RCC 7860 (cell line): ENCODE results near the gene NAT8L.
"Not testable (repeated sequence)": the region's sequence is repeated elsewhere in the genome, so short reads cannot be mapped to it uniquely, and the experiment has no call there.

Experiments
- DNase-seq: peaks from one replicate; pipeline ENCODE4 v3.0.0-alpha.2; 2015; ENCODE audit warnings: low spot score
- FAIRE-seq: peaks from 2 replicates; lab custom pipeline; 2012; peaks lifted over from hg19 to GRCh38; lab: Jason Lieb, UNC

NAT8L gene, protein sequence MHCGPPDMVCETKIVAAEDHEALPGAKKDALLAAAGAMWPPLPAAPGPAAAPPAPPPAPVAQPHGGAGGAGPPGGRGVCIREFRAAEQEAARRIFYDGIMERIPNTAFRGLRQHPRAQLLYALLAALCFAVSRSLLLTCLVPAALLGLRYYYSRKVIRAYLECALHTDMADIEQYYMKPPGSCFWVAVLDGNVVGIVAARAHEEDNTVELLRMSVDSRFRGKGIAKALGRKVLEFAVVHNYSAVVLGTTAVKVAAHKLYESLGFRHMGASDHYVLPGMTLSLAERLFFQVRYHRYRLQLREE

DNA sequence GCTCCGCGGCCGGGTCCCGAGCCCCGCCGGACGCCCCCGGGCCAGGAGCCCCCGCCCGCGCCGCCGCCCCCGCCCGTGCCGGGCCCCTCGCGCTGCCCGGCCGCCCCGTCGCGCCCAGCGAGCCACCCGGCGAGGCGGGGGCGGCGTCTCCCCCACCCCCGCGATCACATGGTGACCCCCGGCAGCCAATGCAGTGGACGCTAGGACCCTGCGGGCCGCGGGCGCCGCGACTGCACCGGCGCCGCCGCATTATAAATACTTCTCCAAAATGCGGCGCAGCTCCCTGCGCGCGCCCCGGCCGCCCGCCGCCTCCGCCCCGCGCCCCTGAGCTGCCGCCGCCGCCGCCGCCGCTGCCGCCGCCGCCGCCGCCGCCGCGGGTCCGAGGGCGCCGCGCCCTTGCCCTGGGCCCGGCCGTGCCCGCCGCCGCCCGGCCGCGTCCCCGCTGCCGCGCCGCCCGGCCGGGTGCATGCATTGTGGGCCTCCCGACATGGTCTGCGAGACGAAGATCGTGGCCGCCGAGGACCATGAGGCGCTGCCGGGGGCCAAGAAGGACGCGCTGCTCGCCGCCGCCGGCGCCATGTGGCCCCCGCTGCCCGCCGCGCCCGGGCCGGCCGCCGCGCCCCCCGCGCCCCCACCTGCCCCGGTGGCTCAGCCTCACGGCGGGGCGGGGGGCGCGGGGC, at the start of gene NAT8L:
Gene NAT8L (plus strand): TSS at position 282 of the 680 bp plus-strand sequence. CDS start 185 bp downstream, at position 467.
- FAIRE-seq = no peak
- no peak for DNase-seq

DNA sequence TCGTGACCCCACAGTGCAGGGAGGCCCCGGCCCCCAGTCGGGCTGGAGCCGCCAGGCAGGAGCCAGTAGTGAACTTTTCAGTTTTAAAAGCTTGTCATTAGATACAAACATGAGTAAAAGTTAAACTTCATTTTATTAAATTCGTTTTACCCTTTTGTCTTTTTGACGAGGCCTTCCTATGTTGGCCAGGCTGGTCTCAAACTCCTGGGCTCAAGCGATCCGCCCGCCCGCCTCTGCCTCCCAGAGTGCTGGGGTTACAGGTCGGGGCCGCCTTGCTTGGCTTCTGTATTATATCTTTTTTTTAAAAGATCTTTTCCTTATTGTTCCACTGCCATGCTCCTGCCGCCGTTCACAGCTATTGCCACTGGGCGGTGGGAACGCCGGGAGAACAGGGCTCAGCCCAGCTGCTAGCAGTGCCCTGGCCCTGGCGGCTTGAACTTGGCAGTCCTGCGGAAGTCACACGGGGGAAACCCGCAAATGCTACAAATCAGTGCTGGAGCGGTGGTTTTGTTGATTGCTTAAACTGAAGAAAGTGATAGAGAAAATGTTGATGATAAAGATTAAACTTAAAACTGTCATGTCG, 49.4 kb upstream of the NAT8L start:
- DNase-seq = peak; percentile 64
- no peak for FAIRE-seq

DNA sequence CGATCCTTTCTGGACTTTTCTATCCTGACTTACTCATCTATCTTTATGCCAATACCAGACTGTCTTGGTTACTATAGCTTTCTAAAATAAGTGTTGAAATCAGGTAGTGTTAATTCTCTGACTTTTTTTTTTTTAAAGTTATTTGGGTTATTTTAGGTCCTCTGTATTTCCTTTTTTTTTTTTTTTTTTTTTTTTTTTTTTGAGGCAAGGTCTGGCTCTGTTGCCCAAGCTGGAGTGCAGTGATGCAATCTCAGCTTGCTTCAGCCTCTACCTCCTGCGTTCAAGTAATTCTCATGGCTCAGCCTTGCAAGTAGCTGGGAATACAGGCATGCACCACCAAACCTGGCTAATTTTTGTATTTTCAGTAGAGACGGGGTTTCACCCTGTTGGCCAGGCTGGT, 47.5 kb upstream of the NAT8L start:
- DNase-seq = no peak
- FAIRE-seq = no peak

DNA sequence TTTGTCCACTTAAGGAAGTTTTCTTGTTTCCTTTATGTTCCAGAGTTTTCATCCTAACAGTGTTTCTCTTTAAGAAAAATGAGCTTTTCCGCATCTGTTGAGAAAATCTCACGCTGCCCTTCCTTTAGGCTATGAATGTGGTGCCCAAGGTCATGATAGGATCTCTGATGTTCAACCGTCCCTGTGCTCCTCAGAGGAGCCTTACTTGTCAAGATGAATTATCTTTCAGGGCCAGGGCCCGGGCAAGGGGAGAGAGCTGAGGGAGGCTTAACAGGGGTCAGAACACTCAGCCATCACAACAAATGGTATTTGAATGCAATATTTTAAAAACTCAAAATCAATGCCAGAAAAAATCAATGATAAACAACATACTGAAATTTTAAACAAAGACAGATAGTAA, 44.1 kb upstream of the NAT8L start:
- DNase-seq (no peak), FAIRE-seq (no peak)

DNA sequence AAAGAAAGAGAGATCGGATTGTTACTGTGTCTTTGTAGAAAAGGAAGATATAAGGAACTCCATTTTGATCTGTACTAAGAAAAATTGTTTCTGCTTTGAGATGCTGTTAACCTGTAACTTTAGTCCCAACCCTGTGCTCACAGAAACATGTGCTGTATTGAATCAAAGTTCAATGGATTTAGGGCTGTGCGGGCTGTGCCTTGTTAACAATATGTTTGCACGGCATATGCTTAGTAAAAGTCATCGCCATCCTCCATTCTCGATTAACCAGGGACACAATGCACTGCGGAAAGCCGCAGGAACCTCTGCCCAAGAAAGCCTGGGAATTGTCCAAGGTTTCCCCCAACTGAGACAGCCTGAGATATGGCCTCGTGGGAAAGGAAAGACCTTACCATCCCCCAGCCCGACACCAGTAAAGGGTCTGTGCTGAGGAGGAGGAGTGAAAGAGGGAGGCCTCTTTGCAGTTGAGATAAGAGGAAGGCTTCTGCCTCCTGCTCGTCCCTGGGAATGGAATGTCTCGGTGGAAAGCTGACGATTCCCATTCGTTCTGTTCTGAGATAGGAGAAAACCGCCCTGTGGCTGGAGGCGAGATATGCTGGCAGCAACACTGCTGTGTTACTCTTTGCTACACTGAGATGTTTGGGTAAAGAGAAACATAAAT, 37.6 kb upstream of the NAT8L start:
- FAIRE-seq, DNase-seq: not testable (repeated sequence)

DNA sequence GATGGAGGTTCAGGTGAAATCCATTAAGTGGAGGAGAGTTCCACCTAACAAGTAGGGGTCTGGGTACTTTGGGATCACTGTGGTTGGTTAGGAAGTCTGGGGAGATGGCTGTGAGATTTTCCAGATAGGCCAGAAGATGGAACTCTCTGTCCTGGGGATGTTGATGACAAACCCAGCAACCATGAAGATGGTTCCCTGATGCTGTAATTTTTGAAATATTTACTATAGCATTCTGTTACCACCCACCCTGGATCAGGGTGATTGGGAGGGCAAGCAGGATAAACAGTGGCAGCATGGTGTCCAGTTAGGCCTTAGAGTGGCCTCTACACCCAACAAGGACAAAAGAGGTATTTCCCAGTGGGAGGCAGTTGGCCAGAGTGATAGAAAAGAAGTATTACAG, 34.4 kb upstream of the NAT8L start:
- no peak for DNase-seq
- no peak for FAIRE-seq

DNA sequence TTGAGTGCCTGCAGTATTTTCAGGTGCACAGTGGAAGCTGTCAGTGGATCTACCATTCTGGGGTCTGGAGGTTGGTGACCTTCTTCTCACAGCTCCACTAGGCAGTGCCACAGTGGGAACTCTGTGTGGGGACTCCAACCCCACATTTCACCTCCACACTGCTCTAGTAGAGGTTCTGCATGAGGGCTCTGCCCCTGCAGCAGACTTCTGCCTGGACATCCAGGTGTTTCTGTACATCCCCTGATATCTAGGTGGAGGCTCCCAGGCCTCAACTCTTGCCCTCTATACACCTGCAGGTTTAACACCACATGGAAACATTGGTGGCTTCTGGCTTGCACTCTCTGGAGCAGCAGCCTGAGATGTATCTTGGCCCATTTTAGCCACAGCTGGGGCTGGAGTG, 33.3 kb upstream of the NAT8L start:
- DNase-seq (no peak), FAIRE-seq (no peak)

DNA sequence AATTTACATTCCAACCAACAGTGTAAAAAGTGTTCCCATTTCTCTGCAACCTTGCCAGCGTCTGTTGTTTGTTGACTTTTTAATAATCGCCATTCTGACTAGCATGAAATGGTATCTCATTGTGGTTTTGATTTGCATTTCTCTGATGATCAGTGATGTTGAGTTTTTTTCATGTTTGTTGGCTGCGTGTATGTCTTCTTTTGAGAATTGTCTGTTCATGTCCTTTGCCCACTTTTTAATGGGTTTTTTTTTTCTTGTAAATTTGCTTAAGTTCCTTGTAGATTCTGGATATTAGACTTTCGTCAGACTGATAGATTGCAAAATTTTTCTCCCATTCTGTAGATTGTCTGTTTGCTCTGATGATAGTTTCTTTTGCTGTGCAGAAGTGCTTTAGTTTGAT, 32.0 kb upstream of the NAT8L start:
- not testable (repeated sequence) for FAIRE-seq

DNA sequence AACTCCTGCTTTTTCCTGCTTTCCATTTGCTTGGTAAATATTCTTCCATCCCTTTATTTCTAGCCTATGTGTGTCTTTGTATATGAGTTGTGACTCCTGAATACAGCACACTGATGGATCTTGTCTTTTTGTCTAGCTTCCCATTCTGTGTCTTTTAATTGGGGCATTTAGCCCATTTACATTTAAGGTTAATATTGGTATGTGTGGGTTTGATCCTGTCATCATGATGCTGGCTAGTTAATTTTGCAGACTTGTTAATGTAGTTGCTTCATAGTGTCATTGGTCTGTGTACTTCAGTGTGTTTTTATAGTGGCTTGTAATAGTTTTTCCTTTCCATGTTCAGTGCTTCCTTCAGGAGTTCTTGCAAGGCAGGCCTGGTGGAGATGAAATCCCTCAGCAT, 28.0 kb upstream of the NAT8L start:
- not testable (repeated sequence) for FAIRE-seq, DNase-seq

More for the DNA sequence above, 32.0 kb upstream of the NAT8L start:
- not testable (repeated sequence) for DNase-seq

DNA sequence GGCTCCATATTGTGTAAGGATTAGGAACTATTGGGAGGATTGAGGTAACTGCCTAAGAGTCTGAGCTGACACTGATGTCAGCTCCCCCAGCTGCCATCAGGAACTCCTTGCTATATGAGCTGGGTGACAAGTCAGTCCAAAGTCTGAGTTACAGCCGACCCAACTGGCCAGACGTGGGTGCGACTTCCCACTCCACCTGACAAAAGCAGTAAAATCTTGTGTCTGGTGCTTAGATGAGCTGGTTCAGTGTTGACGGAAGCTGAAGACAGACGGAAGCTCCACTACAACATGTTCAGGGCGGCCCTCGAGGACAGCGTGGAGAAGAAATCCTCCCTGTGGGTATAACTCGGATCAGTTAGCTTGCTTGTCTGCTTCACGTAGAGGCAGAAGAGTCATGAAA, 22.8 kb upstream of the NAT8L start:
- no peak for DNase-seq
- FAIRE-seq = no peak

DNA sequence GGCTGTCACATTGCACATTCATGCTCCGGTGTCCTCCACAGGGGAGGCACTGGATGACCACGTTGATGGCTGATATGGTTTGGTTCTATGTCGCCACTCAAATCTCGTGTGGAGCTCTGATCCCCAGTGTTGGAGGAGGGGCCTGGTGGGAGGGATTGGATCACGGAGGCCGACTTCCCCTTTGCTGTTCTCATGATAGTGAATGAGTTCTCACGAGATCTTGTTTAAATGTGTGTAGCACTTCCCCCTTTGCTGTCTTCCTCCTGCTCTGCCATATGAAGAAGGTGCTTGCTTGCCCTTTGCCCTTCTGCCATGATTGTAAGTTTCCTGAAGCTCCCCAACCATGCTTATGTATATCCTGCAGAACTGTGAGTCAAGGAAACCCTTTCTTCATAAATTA, 22.3 kb upstream of the NAT8L start:
- FAIRE-seq (no peak), DNase-seq (no peak)

DNA sequence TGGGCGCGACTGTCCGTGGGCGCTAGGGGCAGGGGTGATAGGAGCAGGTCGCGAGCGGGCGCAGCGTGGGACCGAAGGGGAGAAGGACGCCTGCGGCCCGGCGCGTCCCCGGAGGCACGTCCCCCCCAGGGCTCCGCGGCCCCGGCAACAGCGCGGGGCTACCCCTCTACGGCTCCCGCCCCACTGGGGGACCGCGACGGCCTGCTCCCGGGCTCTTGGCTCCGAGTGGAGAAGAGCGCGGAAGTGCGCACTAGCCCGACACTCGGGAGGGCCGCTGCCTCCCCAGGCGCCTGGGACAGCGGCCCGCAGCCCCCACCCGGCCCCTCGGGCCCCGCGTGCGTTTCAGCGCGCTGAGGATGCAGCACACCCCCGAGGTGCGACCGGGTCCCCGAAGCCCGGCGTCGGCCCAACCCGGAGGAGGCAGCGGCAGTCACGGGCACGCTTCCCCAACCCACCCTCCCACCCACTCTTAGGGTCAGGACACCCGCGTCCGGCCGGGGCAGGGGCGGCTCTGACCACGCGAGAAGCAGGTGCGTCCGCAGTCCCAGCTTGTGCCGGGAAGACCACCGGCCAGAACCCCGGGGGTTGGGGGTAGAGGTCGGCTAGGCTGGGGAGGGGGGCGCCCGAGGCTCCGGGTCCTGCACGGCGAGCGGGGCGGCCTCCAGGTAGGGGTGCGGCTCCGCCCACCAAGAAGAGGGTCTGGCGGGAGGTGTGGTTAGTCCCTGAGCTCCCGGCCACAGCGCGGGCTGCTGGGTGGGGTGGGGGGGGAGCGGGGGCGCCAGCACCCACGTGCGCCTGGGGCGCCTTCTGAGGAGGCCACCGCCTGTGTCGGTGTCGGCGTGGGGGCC, 18.5 kb upstream of the NAT8L start:
- DNase-seq = no peak
- no peak for FAIRE-seq

DNA sequence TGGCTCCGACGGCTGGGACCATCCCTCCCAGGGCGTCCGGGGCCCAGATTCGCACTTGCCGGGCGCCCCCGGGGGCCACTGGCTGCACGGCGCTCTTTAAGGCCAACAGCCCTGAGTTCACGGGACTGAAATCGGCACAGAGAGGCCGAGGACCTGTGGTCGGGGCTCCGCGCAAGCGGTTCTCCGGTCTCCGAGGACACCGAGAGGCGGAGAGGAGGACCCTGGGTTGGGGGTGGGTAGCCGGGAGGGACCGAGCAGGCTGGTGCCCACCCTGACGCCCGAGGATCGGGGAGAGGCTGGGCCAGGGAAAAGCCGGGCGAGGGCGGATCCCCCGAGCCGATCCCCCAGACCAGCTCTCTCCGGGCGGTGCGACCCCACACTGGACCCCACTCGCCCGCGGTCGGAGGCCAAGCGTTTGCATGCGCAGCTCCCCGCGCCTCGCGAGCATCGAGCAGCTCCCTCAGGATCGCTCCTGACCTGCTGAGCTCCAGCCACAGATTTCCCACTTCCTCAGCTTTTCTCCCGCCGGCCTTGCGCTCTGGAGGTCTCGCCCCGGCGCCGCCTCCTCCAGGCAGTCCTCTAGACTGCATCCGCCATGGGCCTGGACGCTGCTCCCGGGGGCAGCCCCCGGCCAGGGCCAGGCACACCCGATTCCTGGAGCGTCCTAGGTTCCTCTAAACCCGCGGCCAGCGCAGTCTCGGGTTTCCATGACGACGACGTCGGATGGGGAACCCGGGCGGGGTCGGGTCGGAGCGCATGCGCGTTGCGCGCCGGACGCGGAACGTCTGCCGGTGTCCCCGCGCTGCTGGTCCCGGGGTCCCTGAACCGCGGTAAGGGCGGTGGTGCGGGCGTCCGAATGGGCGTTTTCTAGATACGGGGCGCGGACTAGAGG, 17.6 kb upstream of the NAT8L start:
- DNase-seq (peak; percentile 42), FAIRE-seq (no peak)

DNA sequence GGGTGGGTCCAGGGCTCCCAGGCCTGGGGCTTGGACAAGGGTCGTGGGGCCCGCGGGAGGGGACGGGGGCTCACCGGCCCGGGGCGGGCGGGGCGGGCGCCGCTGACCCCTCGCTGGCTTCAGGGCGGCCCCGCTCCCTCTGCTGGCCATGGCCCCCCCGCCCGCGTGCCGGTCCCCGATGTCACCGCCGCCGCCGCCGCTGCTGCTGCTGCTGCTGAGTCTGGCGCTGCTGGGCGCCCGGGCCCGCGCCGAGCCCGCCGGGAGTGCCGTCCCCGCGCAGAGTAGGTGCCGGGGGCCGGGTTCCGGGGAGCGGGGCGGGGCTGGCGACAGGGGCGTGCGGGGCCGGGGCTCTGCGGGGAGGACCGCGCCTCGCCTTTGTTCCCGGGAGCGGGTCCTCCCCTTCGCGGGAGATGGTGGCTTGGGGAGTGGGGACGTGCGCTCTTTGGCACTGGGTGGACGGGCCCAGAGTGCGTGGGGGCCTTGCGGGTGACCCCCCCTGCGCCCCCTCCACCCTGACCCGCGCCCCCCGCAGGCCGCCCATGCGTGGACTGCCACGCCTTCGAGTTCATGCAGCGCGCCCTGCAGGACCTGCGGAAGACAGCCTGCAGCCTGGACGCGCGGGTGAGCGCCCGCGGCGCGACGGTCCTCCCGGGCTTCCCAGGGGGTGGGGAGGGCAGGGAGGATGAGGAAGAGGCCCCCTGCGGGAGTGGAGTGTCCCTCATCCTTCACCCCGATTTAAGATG, 16.8 kb upstream of the NAT8L start:
- FAIRE-seq (no peak), DNase-seq (no peak)

DNA sequence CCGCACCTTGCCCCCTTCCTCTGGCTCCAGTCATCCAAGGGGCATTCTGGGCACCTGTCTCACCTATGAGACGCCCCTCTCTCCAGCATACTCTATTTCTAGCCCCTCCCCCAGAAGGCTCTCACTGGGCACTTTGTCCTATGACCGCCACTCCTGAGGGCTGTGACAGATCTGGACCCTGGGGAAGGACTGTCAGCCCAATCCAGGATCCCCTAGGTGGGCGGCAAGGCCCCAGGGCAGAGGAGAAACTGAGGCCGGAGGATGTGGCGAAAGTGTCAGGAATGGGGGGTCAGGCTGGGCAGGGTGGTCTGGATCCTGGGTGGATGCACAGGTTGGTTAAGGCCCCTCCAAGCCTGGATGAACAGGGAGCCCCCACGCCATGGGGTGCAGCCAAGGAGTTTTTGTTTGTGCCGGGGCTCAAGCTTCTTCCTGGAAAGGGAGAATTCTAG, 16.2 kb upstream of the NAT8L start:
- FAIRE-seq (no peak), DNase-seq (no peak)

DNA sequence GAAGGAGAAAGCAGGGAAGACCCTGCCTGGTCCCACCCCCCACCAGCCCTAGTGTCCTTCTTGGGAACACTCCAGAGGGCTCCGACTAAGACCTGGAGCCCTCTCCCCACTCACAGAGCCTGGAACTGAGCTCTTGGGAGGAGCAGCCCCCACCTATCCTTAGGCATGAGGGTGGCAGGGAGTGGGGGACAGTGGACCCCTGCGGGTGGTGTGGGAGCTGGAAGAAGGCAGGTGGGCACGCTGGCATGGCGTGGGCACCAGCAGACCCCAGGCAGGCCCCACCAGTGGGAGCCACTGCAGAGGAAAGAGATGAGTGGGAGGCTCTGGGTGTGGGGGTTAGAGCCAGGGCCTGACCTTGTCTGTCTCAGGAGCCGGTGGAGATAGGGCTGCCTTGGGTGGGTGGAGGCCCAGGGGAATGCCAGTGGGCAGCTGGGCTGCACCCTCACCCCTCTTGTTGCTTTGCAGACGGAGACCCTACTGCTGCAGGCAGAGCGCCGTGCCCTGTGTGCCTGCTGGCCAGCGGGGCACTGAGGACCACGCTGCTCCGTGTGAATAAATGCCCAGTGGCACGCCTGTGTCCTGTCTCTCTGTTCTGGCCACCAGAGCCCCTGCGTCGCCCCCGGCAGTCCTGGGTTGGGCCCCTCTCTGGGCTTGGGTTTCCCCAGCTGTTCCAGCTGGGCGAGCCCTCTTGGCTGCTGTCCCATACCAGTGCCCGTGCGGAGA, 15.6 kb upstream of the NAT8L start:
- DNase-seq = no peak
- FAIRE-seq = no peak

DNA sequence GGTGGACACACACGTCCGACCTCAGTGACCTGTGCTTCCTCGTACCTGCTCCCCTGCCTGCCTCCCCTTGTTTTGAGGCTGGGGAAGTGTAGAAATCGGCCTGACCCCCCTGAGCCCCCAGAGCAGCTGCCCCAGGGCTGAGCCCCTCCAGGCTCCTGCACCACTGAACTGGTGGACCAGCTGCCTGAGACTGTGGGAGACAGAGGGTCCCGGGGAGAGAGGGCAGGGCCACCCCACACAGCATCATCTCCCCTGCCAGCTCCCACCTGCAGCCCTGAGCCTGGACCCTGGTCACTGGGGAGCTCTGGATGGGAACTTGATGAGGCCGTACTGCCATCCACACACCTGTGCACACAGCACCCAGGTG, 15.0 kb upstream of the NAT8L start:
- FAIRE-seq = no peak
- DNase-seq = no peak
